Endodermal cell (in vitro differentiated cells): ENCODE measurements around the gene RNGTT. TPM values are rescaled to one million over a fixed set of nuclear protein-coding genes. Genes with fewer than 3 reads are reported as not detected.

Experiments used
- DNase-seq: peaks from one replicate; pipeline ENCODE4 v3.0.0-alpha.2; 2017
- H3K27ac ChIP-seq: 2 replicates; pipeline ENCODE4 v1.5.1; 2013; ENCODE audit warnings: mild to moderate bottlenecking, low read depth, low read length, moderate library complexity
- H3K27me3 ChIP-seq: 2 replicates; pipeline ENCODE4 v1.6.1; 2013; ENCODE audit warnings: mild to moderate bottlenecking, low read length, moderate library complexity; ENCODE audit not compliant: insufficient read depth, control insufficient read depth, poor library complexity, severe bottlenecking
- H3K36me3 ChIP-seq: 2 replicates; pipeline ENCODE4 v1.7.0; 2013; ENCODE audit warnings: mild to moderate bottlenecking, low read length, moderate library complexity; ENCODE audit not compliant: control insufficient read depth, insufficient read depth
- H3K4me1 ChIP-seq: one replicate; pipeline ENCODE4 v1.7.0; 2013; ENCODE audit warnings: low read length; ENCODE audit not compliant: control insufficient read depth, insufficient read depth
- H3K4me3 ChIP-seq: 2 replicates; pipeline ENCODE4 v1.5.1; 2013; ENCODE audit warnings: mild to moderate bottlenecking, low read length, moderate library complexity
- H3K9ac ChIP-seq: 2 replicates; pipeline ENCODE4 v1.6.1; 2013; ENCODE audit warnings: mild to moderate bottlenecking, low read length, moderate library complexity; ENCODE audit not compliant: poor library complexity, severe bottlenecking; ENCODE audit errors: extremely low read depth
- H3K9me3 ChIP-seq: 2 replicates; pipeline ENCODE4 v1.6.1; 2013; ENCODE audit warnings: mild to moderate bottlenecking, low read length, moderate library complexity; ENCODE audit not compliant: control insufficient read depth
- H3K27ac Mint-ChIP-seq: 2 replicates; pipeline ENCODE4 v1.8.0; 2020; ENCODE audit warnings: mixed read lengths
- H3K27me3 Mint-ChIP-seq: 2 replicates; pipeline ENCODE4 v1.8.0; 2021; ENCODE audit warnings: mild to moderate bottlenecking, mixed read lengths; ENCODE audit not compliant: insufficient read depth
- H3K36me3 Mint-ChIP-seq: 2 replicates; pipeline ENCODE4 v1.8.0; 2020; ENCODE audit warnings: low read depth, mixed read lengths
- H3K4me1 Mint-ChIP-seq: 2 replicates; pipeline ENCODE4 v1.8.0; 2020; ENCODE audit warnings: mixed read lengths
- H3K4me3 Mint-ChIP-seq: 2 replicates; pipeline ENCODE4 v1.8.0; 2020; ENCODE audit warnings: mild to moderate bottlenecking, moderate library complexity, mixed read lengths
- H3K9me3 Mint-ChIP-seq: 2 replicates; pipeline ENCODE4 v1.8.0; 2020; ENCODE audit warnings: mild to moderate bottlenecking, mixed read lengths
- CTCF ChIP-seq: fragments of 200-600 bp; sonication (generic); conservative IDR thresholded peaks from 2 replicates; pipeline ENCODE4 v1.5.0; 2021; ENCODE audit warnings: antibody characterized with exemption, mild to moderate bottlenecking
- WGBS, 2 experiments: methylation state at CpG; one replicate each; pipeline versions ENCODE4 v1.1.5 to v1.1.7; 2013; ENCODE audit warnings: missing lambda C conversion rate in 2 of 2, mixed read lengths in 1 of 2; ENCODE audit not compliant: insufficient coverage in 1 of 2, insufficient read length in 1 of 2; 5-methylcytosine and 5-hydroxymethylcytosine counted together
- total RNA-seq, 2 donors: library from RNA; stranded (reverse); fragmentation: NEBNext Ultra II Directional in 1 of 2; extraction: Animal tissue kit (Norgen Biotek cat#: 25700) in 1 of 2; gene quantifications; 2 replicates in 1 of 2; 3 replicates in 1 of 2; pipeline ENCODE4 v1.2.1, GENCODE V29; 2021

RNGTT gene
- total RNA-seq, 2 donors from 2014 or later = 21.5 to 28.7 TPM

DNA sequence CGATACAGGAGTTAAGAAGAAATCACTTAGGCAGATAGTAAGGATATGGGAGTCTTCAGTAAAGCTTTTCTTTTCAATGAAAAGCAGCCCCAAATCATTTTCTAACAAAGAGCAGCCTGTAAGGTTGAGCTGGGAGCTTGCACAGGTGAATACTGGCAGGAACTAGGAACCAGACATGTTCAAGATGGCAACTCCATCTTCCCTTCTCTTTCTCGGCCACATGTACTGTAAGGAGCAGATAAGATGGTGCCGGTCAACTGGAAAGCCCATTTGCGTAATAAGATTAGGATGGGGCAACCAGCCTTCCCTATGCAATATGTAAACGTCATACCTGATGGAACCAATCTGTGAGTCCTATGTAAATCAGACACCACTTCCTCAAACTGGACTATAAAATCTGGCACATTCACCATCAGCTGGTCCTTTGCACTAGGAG is 46.2 kb upstream of the RNGTT start:
- H3K4me3 ChIP-seq = peak overlapping the region; percentile 59
- Mint-ChIP-seq H3K36me3 (no peaks in the 10 kb centered on the region), H3K27me3 (no peaks in the 10 kb centered on the region), H3K4me1 (peaks cover 19% of the 10 kb centered on the region), H3K27ac (no peak overlapping the region), H3K9me3 (no peaks in the 10 kb centered on the region), H3K4me3 (no peak overlapping the region)
- H3K9ac ChIP-seq = no peak overlapping the region
- peaks cover 10% of the 10 kb centered on the region for H3K4me1 ChIP-seq
- TF ChIP-seq CTCF = no peak
- no peaks in the 10 kb centered on the region for H3K27me3 ChIP-seq
- H3K36me3 ChIP-seq = no peaks in the 10 kb centered on the region
- no peaks in the 10 kb centered on the region for H3K9me3 ChIP-seq
- 89 to 95% methylated on average over 5 of the region's 5 CpGs for WGBS, 2 experiments
- H3K27ac ChIP-seq = no peak overlapping the region
- DNase-seq = no peak

DNA sequence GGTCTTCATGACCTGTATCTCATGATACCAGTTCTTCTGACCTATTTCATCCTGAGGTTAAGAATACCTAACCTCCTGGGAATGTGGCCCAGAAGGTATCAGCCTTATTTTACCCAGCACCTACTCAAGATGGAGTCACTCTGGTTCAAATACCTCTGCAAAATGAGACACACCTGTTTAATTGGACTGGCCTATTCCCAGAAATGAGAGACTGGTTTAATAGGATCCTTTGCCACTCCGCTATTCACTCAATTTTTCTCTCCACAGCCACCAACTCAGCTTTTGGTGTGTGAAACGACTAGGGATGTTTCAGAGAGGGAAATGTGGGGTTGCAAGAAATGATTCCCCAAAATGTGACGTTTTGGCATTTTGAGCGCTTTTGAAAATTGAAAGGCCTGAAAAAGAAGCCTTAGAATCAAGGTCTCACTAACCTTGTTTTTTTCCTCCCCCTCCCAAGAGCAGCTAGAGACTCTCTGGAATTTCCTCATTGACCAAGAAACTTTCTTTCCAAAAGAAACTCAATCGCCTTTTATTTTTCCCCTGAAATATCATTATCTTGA is 45.5 kb upstream of the RNGTT start:
- no peaks in the 10 kb centered on the region for H3K36me3 Mint-ChIP-seq
- H3K9me3 Mint-ChIP-seq = no peaks in the 10 kb centered on the region
- Histone ChIP-seq H3K9me3 (no peaks in the 10 kb centered on the region), H3K27me3 (no peaks in the 10 kb centered on the region), H3K4me3 (peak overlapping the region; percentile 59), H3K36me3 (no peaks in the 10 kb centered on the region), H3K4me1 (peaks cover 10% of the 10 kb centered on the region), H3K9ac (no peak overlapping the region), H3K27ac (no peak overlapping the region)
- WGBS, 2 experiments = 70 to 86% methylated on average over 3 to 5 of the region's 5 CpGs
- no peaks in the 10 kb centered on the region for H3K27me3 Mint-ChIP-seq
- no peak for TF ChIP-seq CTCF
- H3K4me1 Mint-ChIP-seq = peaks cover 19% of the 10 kb centered on the region
- H3K27ac Mint-ChIP-seq = no peak overlapping the region
- DNase-seq = no peak
- no peak overlapping the region for H3K4me3 Mint-ChIP-seq

GRCh38 chr6:89008001-89008814 is 44.8 kb upstream of the RNGTT start:
- 87 to 97% methylated on average over 5 to 8 of the region's 8 CpGs for WGBS, 2 experiments
- Histone ChIP-seq H3K9me3 (no peaks in the 10 kb centered on the region), H3K27ac (no peak overlapping the region), H3K9ac (no peak overlapping the region), H3K27me3 (no peaks in the 10 kb centered on the region), H3K4me1 (peaks cover 10% of the 10 kb centered on the region), H3K36me3 (no peaks in the 10 kb centered on the region), H3K4me3 (peak overlapping the region; percentile 59)
- no peak for DNase-seq
- Mint-ChIP-seq H3K27ac (no peak overlapping the region), H3K36me3 (no peaks in the 10 kb centered on the region), H3K4me3 (no peak overlapping the region), H3K4me1 (peaks cover 19% of the 10 kb centered on the region), H3K27me3 (no peaks in the 10 kb centered on the region), H3K9me3 (no peaks in the 10 kb centered on the region)
- no peak for TF ChIP-seq CTCF
